Measurements from ENCODE around the gene MAD2L1BP. TPM values are rescaled to one million over a fixed set of nuclear protein-coding genes. Genes with fewer than 3 reads are reported as not detected.

MAD2L1BP gene
- total RNA-seq, 1 experiment from 2014 or later, result 44.2 TPM

GRCh38 chr6:43677759-43678158, 42.1 kb downstream of the MAD2L1BP start:
- Histone ChIP-seq H3K36me3 (ENCODE audit: control insufficient read depth, insufficient read depth, low read length) (peaks cover 10% of the 10 kb centered on the region), H3K9me3 (ENCODE audit: control insufficient read depth, insufficient read depth, low read depth, low read length) (no peaks in the 10 kb centered on the region), H3K27me3 (ENCODE audit: control insufficient read depth, insufficient read depth, low read length) (no peaks in the 10 kb centered on the region), H3K27ac (ENCODE audit: low read length) (no peak overlapping the region), H3K4me3 (ENCODE audit: low read depth in 2 of 2, low read length in 2 of 2) (no peak overlapping the region), H3K4me1 (ENCODE audit: control insufficient read depth, insufficient read depth, low read length) (no peaks in the 10 kb centered on the region)
- intact Hi-C loops (cut with micrococcal nuclease; ENCODE audit: unreplicated experiment) (no loop called here), in situ Hi-C loops (cut with HindIII; ENCODE audit: low pct_unique_long_range_greater_than_20kb, low sequenced_read_pairs) (no loop called here)
- no peak for DNase-seq (ENCODE audit: low read depth, low spot score)
- no peak for TF ChIP-seq POLR2AphosphoS5 (IDR thresholded peaks at IDR 0.05; ENCODE audit: low read depth, low read length)
- no peak for TF ChIP-seq TCF7L2 (IDR thresholded peaks at IDR 0.05; ENCODE audit: low read depth, low read length)
- TF ChIP-seq CTCF (IDR thresholded peaks at IDR 0.05), result no peak
- no peak for TF ChIP-seq SIN3A (IDR thresholded peaks at IDR 0.05; ENCODE audit: borderline replicate concordance, insufficient read depth, low read depth, low read length)
- no peak for TF ChIP-seq REST (IDR thresholded peaks at IDR 0.05; ENCODE audit: insufficient read depth in 1 of 2, low read depth in 2 of 2, low read length in 1 of 2)
- no TSS peak for BruUV-seq (replicated peaks)
- ATAC-seq, result no peak
- CTCF ChIA-PET, result no interaction called here
- POLR2A ChIA-PET, result no interaction called here

GRCh38 chr6:43678341-43678740, 42.7 kb downstream of the MAD2L1BP start:
- in situ Hi-C loops (cut with HindIII; ENCODE audit: low pct_unique_long_range_greater_than_20kb, low sequenced_read_pairs) (no loop called here), intact Hi-C loops (cut with micrococcal nuclease; ENCODE audit: unreplicated experiment) (no loop called here)
- Histone ChIP-seq H3K27ac (ENCODE audit: low read length) (no peak overlapping the region), H3K4me1 (ENCODE audit: control insufficient read depth, insufficient read depth, low read length) (no peaks in the 10 kb centered on the region), H3K27me3 (ENCODE audit: control insufficient read depth, insufficient read depth, low read length) (no peaks in the 10 kb centered on the region), H3K4me3 (ENCODE audit: low read depth in 2 of 2, low read length in 2 of 2) (no peak overlapping the region), H3K36me3 (ENCODE audit: control insufficient read depth, insufficient read depth, low read length) (peaks cover 10% of the 10 kb centered on the region), H3K9me3 (ENCODE audit: control insufficient read depth, insufficient read depth, low read depth, low read length) (no peaks in the 10 kb centered on the region)
- TF ChIP-seq TCF7L2 (IDR thresholded peaks at IDR 0.05; ENCODE audit: low read depth, low read length) (no peak), POLR2AphosphoS5 (IDR thresholded peaks at IDR 0.05; ENCODE audit: low read depth, low read length) (no peak), SIN3A (IDR thresholded peaks at IDR 0.05; ENCODE audit: borderline replicate concordance, insufficient read depth, low read depth, low read length) (no peak), CTCF (IDR thresholded peaks at IDR 0.05) (no peak), REST (IDR thresholded peaks at IDR 0.05; ENCODE audit: insufficient read depth in 1 of 2, low read depth in 2 of 2, low read length in 1 of 2) (no peak)
- ChIA-PET POLR2A (no interaction called here), CTCF (no interaction called here)
- no peak for DNase-seq (ENCODE audit: low read depth, low spot score)
- ATAC-seq, result no peak
- BruUV-seq (replicated peaks), result no TSS peak

Data from Panc1 (cell line).